ENCODE data around the gene DCAF11. TPM values are rescaled to one million over a fixed set of nuclear protein-coding genes. Genes with fewer than 3 reads are reported as not detected.

Gene DCAF11
- total RNA-seq, 1 donor from 2014 or later = 66.5 TPM

DNA sequence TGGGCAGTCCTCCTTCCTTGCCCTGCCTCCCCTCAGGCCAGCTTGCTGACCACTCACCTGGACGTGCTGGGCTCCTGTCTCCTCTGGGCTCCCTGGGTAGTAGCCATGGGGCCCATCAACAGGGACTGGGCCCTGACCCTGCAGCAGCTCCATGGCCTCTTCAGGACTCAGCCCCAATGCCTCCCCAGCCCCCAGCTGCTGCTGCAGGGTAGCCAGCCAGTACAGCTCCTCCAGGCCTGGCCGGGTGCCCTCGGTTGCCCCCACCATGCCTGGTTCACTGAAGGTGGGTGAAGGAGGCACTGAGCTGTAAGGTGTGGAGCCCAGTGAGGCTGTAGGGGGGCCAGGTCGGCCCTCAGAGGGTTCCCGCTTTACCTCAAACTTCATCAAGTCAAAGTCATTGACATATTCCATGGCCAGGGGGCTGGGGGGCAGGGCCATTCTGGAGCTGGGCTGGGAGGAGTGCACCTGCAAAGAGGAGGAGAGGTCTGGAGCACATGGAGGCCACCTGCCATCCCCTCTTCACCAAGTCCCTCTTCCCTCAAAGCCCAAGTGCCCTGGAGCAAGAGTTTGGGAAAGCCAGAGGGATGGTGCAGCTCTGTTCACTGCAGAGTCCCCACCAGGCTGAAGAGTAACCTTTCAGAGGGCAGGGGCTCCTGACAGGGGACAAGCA is 32.0 kb upstream of the DCAF11 start:
- H3K27me3 ChIP-seq = peaks cover 39% of the 10 kb centered on the region
- H3K27ac Mint-ChIP-seq = no peak overlapping the region
- no peak overlapping the region for H3K27ac ChIP-seq
- no peaks in the 10 kb centered on the region for H3K36me3 Mint-ChIP-seq
- no peaks in the 10 kb centered on the region for H3K36me3 ChIP-seq
- H3K79me2 ChIP-seq (ENCODE audit: low read depth) = no peaks in the 10 kb centered on the region
- TF ChIP-seq, protein P1, sequence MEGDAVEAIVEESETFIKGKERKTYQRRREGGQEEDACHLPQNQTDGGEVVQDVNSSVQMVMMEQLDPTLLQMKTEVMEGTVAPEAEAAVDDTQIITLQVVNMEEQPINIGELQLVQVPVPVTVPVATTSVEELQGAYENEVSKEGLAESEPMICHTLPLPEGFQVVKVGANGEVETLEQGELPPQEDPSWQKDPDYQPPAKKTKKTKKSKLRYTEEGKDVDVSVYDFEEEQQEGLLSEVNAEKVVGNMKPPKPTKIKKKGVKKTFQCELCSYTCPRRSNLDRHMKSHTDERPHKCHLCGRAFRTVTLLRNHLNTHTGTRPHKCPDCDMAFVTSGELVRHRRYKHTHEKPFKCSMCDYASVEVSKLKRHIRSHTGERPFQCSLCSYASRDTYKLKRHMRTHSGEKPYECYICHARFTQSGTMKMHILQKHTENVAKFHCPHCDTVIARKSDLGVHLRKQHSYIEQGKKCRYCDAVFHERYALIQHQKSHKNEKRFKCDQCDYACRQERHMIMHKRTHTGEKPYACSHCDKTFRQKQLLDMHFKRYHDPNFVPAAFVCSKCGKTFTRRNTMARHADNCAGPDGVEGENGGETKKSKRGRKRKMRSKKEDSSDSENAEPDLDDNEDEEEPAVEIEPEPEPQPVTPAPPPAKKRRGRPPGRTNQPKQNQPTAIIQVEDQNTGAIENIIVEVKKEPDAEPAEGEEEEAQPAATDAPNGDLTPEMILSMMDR (IDR thresholded peaks at IDR 0.05) = no peak
- TF ChIP-seq EZH2 (IDR thresholded peaks at IDR 0.05) (no peak), EZH2phosphoT487 (IDR thresholded peaks at IDR 0.05) (no peak)
- no peak overlapping the region for H3K4me3 ChIP-seq
- no peak overlapping the region for H2AFZ ChIP-seq (replicated peaks)
- H4K20me1 ChIP-seq (ENCODE audit: low read depth) = no peaks in the 10 kb centered on the region
- no peaks in the 10 kb centered on the region for H3K9me3 ChIP-seq (ENCODE audit: low read depth)
- H3K27me3 Mint-ChIP-seq (ENCODE audit: insufficient read depth, low read depth) = peaks cover 41% of the 10 kb centered on the region
- peak overlapping the region; percentile 88 for H3K4me3 Mint-ChIP-seq
- no peak for DNase-seq (ENCODE audit: low spot score)
- peaks cover 48% of the 10 kb centered on the region for H3K4me1 ChIP-seq
- H3K4me1 Mint-ChIP-seq = peaks cover 34% of the 10 kb centered on the region
- no peaks in the 10 kb centered on the region for H3K9me3 Mint-ChIP-seq
- peak overlapping the region; percentile 87 for H3K4me2 ChIP-seq
- H3F3A ChIP-seq (ENCODE audit: low read depth) = peaks cover 22% of the 10 kb centered on the region
- H3K9ac ChIP-seq = no peak overlapping the region

GRCh38 chr14:24083462-24083861 is 31.1 kb upstream of the DCAF11 start:
- H4K20me1 ChIP-seq (ENCODE audit: low read depth) = no peaks in the 10 kb centered on the region
- no peak for DNase-seq (ENCODE audit: low spot score)
- peaks cover 35% of the 10 kb centered on the region for H3K27me3 Mint-ChIP-seq (ENCODE audit: insufficient read depth, low read depth)

GRCh38 chr14:24084440-24084839 is 30.1 kb upstream of the DCAF11 start:
- Histone ChIP-seq H4K20me1 (ENCODE audit: low read depth) (no peaks in the 10 kb centered on the region), H3F3A (ENCODE audit: low read depth) (peaks cover 14% of the 10 kb centered on the region), H3K4me2 (no peak overlapping the region), H3K27ac (no peak overlapping the region), H3K36me3 (no peaks in the 10 kb centered on the region), H2AFZ (replicated peaks) (no peak overlapping the region), H3K27me3 (peaks cover 39% of the 10 kb centered on the region), H3K4me3 (no peak overlapping the region), H3K9me3 (ENCODE audit: low read depth) (no peaks in the 10 kb centered on the region), H3K9ac (no peak overlapping the region), H3K4me1 (peaks cover 32% of the 10 kb centered on the region), H3K79me2 (ENCODE audit: low read depth) (no peaks in the 10 kb centered on the region)
- TF ChIP-seq EZH2 (IDR thresholded peaks at IDR 0.05) (no peak), EZH2phosphoT487 (IDR thresholded peaks at IDR 0.05) (no peak)
- TF ChIP-seq, protein P1 (IDR thresholded peaks at IDR 0.05) = no peak
- H3K27ac Mint-ChIP-seq = no peak overlapping the region
- no peaks in the 10 kb centered on the region for H3K9me3 Mint-ChIP-seq
- no peak overlapping the region for H3K4me3 Mint-ChIP-seq
- H3K36me3 Mint-ChIP-seq = no peaks in the 10 kb centered on the region
- DNase-seq (ENCODE audit: low spot score) = no peak
- peaks cover 35% of the 10 kb centered on the region for H3K27me3 Mint-ChIP-seq (ENCODE audit: insufficient read depth, low read depth)
- peaks cover 21% of the 10 kb centered on the region for H3K4me1 Mint-ChIP-seq

More at GRCh38 chr14:24083462-24083861, 31.1 kb upstream of the DCAF11 start:
- peaks cover 27% of the 10 kb centered on the region for H3K4me1 Mint-ChIP-seq
- Histone ChIP-seq H3K4me1 (peaks cover 42% of the 10 kb centered on the region), H3K27me3 (peaks cover 39% of the 10 kb centered on the region), H3K27ac (no peak overlapping the region), H3K4me3 (no peak overlapping the region), H3K36me3 (no peaks in the 10 kb centered on the region), H2AFZ (replicated peaks) (no peak overlapping the region), H3K9ac (no peak overlapping the region), H3K4me2 (no peak overlapping the region), H3K79me2 (ENCODE audit: low read depth) (no peaks in the 10 kb centered on the region), H3F3A (ENCODE audit: low read depth) (peaks cover 22% of the 10 kb centered on the region), H3K9me3 (ENCODE audit: low read depth) (no peaks in the 10 kb centered on the region)
- H3K36me3 Mint-ChIP-seq = no peaks in the 10 kb centered on the region
- H3K9me3 Mint-ChIP-seq = no peaks in the 10 kb centered on the region
- no peak overlapping the region for H3K27ac Mint-ChIP-seq
- no peak for TF ChIP-seq EZH2 (IDR thresholded peaks at IDR 0.05)
- TF ChIP-seq, protein P1 (IDR thresholded peaks at IDR 0.05) = no peak
- no peak for TF ChIP-seq EZH2phosphoT487 (IDR thresholded peaks at IDR 0.05)
- no peak overlapping the region for H3K4me3 Mint-ChIP-seq

Data from neural progenitor cell (in vitro differentiated cells).